ENCODE results near the gene FANCE.
"Not testable (repeated sequence)": the region's sequence is repeated elsewhere in the genome, so short reads cannot be mapped to it uniquely, and the experiment has no call there.

The FANCE gene

GRCh38 chr6:35508542-35508941, 56.4 kb downstream of the FANCE start:
- Mint-ChIP-seq H3K9me3 (no peaks in the 10 kb centered on the region), H3K27ac (no peak overlapping the region), H3K4me1 (ENCODE audit: low read depth in 2 of 2) (peaks cover 0 to 2% of the 10 kb centered on the region in 2 donors), H3K36me3 (ENCODE audit: insufficient read depth) (peaks cover 4% of the 10 kb centered on the region), H3K4me3 (no peak overlapping the region), H3K27me3 (peaks cover 5 to 52% of the 10 kb centered on the region in 2 donors)
- no peak for DNase-seq
- no peak for ATAC-seq (replicated peaks)

GRCh38 chr6:35510916-35511561, 58.9 kb downstream of the FANCE start:
- H3K27ac Mint-ChIP-seq = no peak overlapping the region
- H3K9me3 Mint-ChIP-seq = no peaks in the 10 kb centered on the region
- no peak for ATAC-seq (replicated peaks)
- no peak overlapping the region for H3K4me3 Mint-ChIP-seq
- peaks cover 10 to 63% of the 10 kb centered on the region in 2 donors for H3K27me3 Mint-ChIP-seq
- peaks cover 0 to 5% of the 10 kb centered on the region in 2 donors for H3K4me1 Mint-ChIP-seq (ENCODE audit: low read depth in 2 of 2)
- no peak for DNase-seq
- H3K36me3 Mint-ChIP-seq (ENCODE audit: insufficient read depth) = peaks cover 7% of the 10 kb centered on the region

- Mint-ChIP-seq H3K36me3 (ENCODE audit: insufficient read depth) (peaks cover 7% of the 10 kb centered on the region), H3K4me1 (ENCODE audit: low read depth in 2 of 2) (peaks cover 0 to 6% of the 10 kb centered on the region in 2 donors), H3K27ac (no peak overlapping the region), H3K27me3 (peaks cover 10 to 58% of the 10 kb centered on the region in 2 donors), H3K4me3 (no peak overlapping the region), H3K9me3 (no peaks in the 10 kb centered on the region)
- no peak for DNase-seq
- no peak for ATAC-seq (replicated peaks)
Observed at GRCh38 chr6:35511562-35511941, 59.4 kb downstream of the FANCE start.

- peak overlapping the region in 1 of 2 donors; percentile 31 for H3K4me3 Mint-ChIP-seq
- peaks cover 0 to 7% of the 10 kb centered on the region in 2 donors for H3K4me1 Mint-ChIP-seq (ENCODE audit: low read depth in 2 of 2)
- H3K36me3 Mint-ChIP-seq (ENCODE audit: insufficient read depth) = peaks cover 7% of the 10 kb centered on the region
- DNase-seq = no peak
- H3K27ac Mint-ChIP-seq = no peak overlapping the region
- H3K9me3 Mint-ChIP-seq = no peaks in the 10 kb centered on the region
- peaks cover 10 to 57% of the 10 kb centered on the region in 2 donors for H3K27me3 Mint-ChIP-seq
- no peak for ATAC-seq (replicated peaks)
Observed at GRCh38 chr6:35512006-35512405, 59.9 kb downstream of the FANCE start.

GRCh38 chr6:35512740-35513139, 60.6 kb downstream of the FANCE start, which contains the start of gene TULP1:
Gene TULP1 (minus strand): TSS chr6:35512896. CDS start chr6:35512858, 38 bp downstream.
- peak within 1 kb of the TSS in 1 of 2 donors; percentile 27 for H3K27ac Mint-ChIP-seq
- peaks cover 0 to 7% of the 10 kb centered on the region in 2 donors for H3K4me1 Mint-ChIP-seq (ENCODE audit: low read depth in 2 of 2)
- no peaks in the 10 kb centered on the region for H3K9me3 Mint-ChIP-seq
- H3K27me3 Mint-ChIP-seq = peaks cover 10 to 57% of the 10 kb centered on the region in 2 donors
- peak within 1 kb of the TSS in 1 of 2 donors; percentile 31 for H3K4me3 Mint-ChIP-seq
- ATAC-seq (replicated peaks) (no peak), DNase-seq (no peak)
- H3K36me3 Mint-ChIP-seq (ENCODE audit: insufficient read depth) = peaks cover 7% of the 10 kb centered on the region

- H3K4me3 Mint-ChIP-seq = no peak overlapping the region
- H3K9me3 Mint-ChIP-seq = no peaks in the 10 kb centered on the region
- H3K27me3 Mint-ChIP-seq = peaks cover 10 to 48% of the 10 kb centered on the region in 2 donors
- no peak for DNase-seq
- no peak for ATAC-seq (replicated peaks)
- peaks cover 0 to 7% of the 10 kb centered on the region in 2 donors for H3K4me1 Mint-ChIP-seq (ENCODE audit: low read depth in 2 of 2)
- H3K27ac Mint-ChIP-seq = no peak overlapping the region
- H3K36me3 Mint-ChIP-seq (ENCODE audit: insufficient read depth) = peaks cover 3% of the 10 kb centered on the region
Observed at GRCh38 chr6:35514587-35514986, 62.4 kb downstream of the FANCE start.

GRCh38 chr6:35515939-35516338, 63.8 kb downstream of the FANCE start:
- not testable (repeated sequence) for H3K4me3 Mint-ChIP-seq; H3K9me3 Mint-ChIP-seq; DNase-seq; H3K36me3 Mint-ChIP-seq (ENCODE audit: insufficient read depth); H3K27ac Mint-ChIP-seq; ATAC-seq (replicated peaks); H3K4me1 Mint-ChIP-seq (ENCODE audit: low read depth in 2 of 2)
- H3K27me3 Mint-ChIP-seq = peaks cover 5 to 34% of the 10 kb centered on the region in 2 donors
